Fibroblast of skin of right quadriceps (primary cell): ENCODE results near the gene PTPN11.
A peak's percentile ranks its signal among the peaks of the same experiment; 100 is the strongest.
"Not testable (repeated sequence)": the region's sequence is repeated elsewhere in the genome, so short reads cannot be mapped to it uniquely, and the experiment has no call there.

Experiments
- DNase-seq: peaks from one replicate; pipeline ENCODE4 v3.0.0-alpha.2; 2013

Gene PTPN11

DNA sequence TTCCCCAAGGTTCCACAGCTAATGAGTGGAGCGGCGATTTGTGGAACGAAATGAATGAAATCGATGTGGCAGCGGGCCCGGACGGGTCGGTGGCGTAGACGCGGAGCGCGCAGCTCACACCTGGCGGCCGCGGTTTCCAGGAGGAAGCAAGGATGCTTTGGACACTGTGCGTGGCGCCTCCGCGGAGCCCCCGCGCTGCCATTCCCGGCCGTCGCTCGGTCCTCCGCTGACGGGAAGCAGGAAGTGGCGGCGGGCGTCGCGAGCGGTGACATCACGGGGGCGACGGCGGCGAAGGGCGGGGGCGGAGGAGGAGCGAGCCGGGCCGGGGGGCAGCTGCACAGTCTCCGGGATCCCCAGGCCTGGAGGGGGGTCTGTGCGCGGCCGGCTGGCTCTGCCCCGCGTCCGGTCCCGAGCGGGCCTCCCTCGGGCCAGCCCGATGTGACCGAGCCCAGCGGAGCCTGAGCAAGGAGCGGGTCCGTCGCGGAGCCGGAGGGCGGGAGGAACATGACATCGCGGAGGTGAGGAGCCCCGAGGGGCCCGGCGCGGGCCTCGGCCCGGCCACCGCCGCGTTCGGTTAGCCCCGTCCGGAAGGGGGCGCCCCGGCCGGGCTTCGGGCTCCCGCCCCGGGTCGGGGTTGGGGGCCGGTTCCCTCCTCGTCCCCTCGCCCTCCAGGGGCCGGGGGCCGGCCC is at the start of gene PTPN11:
Gene PTPN11 (plus strand): TSS at position 340 of the 689 bp plus-strand sequence. CDS start 165 bp downstream, at position 505.
- DNase-seq, result peak; percentile 81

DNA sequence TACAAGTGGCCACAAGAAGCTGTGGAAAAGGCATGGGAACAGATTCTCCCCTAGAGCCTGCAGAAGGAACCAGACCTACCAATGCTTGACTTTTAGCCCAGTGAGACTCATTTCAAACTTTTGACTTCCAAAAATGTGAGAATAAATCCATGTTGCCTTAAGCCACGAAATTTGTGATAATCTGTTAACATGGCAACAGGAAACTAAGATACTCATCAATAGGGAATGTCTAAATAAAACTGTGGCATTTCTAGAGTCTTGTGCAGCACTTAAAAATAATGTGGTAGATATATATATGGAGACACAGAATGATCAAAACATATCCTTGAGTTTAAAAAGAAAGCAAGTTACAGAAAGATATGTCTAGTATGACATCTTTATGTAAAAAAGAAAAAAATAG is 48.5 kb upstream of the PTPN11 start:
- no peak for DNase-seq

DNA sequence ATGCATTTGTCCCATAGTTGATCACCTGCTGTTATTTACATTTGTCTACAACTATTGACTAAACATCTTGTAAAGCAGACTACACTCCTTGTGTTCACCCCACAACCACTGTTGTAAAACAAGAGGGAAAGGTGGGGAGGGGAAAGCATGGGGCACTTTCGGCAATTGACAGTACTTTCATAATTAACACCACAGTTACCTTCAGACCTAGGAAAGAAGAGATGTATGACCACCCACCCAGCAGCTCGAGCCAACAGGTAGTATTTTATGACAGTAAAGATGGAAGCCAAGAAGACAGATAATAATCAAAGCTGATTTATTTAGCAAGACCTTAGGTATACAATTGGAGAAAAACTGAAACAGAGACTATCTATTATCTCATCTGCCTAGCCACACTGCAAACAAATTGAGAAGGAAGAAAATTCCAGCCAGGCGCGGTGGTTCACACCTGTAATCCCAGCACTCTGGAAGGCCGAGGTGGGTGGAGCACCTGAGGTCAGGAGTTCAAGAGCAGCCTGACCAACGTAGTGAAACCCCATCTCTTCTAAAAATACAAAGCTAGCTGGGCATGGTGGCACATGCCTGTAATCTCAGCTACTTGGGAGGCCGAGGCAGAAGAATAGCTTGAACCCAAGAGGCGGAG is 47.8 kb upstream of the PTPN11 start:
- no peak for DNase-seq

- no peak for DNase-seq
These were observed 44.5 kb upstream of the PTPN11 start for GRCh38 chr12:112374166-112374740.

DNA sequence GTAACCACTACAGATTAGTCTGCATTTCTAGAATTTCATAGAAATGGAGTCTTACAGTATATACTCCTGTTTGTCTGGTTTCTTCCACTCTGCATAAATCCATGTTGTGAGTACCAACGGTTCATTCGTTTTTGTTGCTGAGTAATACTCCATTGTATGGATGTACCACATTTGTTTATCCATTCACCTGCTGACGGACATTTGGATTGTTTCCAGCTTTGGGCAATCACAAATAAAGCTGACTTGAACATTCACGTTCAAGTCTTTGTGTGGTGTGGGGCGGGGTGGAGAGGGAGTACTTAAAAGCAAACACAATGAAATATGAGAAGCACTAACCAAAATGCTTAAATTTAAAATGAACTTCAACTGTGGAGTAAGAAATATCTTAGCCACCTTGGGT is 43.6 kb upstream of the PTPN11 start:
- DNase-seq, result no peak

GRCh38 chr12:112380663-112381405 is 37.9 kb upstream of the PTPN11 start:
- no peak for DNase-seq

GRCh38 chr12:112381406-112381882 is 37.3 kb upstream of the PTPN11 start:
- no peak for DNase-seq

- DNase-seq, result peak; percentile 77
These were observed 36.6 kb upstream of the PTPN11 start, which contains the start of gene HECTD4 for GRCh38 chr12:112381883-112382796. Gene HECTD4 (minus strand): TSS chr12:112382431. CDS start chr12:112382128, 303 bp downstream.

DNA sequence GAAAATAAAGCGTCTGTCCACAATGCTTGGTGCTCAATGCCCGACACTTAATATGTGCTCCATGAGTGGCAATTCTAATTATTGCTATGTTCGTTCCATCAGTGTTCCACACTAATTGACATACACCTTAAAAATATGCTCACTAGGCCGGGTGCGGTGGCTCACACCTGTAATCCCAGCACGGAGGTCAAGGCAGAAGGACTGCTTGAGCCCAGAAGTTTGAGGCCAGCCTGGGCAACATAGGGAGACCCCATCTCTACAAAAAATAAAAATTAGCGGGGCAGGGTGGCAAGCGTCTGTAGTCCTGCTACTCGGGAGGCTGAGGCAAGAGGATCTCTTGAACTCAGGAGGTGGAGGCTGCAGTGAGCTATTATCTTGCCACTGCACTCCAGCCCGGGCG is 35.9 kb upstream of the PTPN11 start:
- no peak for DNase-seq

DNA sequence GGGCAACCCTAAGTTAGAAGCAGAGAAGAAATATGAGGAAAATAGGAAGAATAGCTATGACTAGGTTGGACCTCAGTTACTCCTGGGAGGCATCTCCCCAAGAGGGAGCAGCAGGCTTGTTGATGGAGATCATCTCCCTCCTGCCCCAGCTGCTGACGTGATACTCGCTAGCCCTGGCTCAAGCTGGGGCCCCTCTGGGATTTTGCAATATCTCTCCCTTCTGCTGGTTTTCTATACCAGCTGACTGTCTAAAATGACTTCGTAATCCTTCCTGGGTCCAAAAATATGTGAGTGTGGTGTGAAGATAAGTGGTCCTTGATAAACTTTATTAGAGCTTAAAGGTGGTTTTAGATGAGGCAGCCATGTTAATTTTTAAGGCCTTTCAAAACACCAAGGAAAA is 32.0 kb upstream of the PTPN11 start:
- peak; percentile 41 for DNase-seq

- no peak for DNase-seq
These were observed 29.5 kb upstream of the PTPN11 start for GRCh38 chr12:112389228-112389627.

- not testable (repeated sequence) for DNase-seq
These were observed 28.7 kb upstream of the PTPN11 start for GRCh38 chr12:112389922-112390654.

- no peak for DNase-seq
These were observed 25.4 kb upstream of the PTPN11 start for GRCh38 chr12:112393328-112393727.

DNA sequence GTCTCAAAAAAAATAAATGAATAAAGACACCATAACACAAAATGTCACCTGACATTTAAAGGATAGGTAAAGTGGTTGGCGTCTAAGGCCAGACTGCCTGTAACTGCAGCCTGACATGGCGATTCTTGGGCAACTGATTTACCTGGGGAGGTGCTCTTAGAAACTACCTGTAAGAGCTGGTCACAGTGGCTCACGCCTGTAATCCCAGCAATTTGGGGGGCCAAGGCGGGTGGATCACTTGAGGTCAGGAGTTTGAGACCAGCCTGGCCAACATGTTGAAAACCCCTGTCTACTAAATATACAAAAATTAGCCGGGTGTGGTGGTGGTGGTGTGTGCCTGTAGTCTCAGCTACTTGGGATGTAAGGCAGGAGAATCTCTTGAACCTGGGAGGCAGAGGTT is 17.7 kb upstream of the PTPN11 start:
- DNase-seq, result no peak

DNA sequence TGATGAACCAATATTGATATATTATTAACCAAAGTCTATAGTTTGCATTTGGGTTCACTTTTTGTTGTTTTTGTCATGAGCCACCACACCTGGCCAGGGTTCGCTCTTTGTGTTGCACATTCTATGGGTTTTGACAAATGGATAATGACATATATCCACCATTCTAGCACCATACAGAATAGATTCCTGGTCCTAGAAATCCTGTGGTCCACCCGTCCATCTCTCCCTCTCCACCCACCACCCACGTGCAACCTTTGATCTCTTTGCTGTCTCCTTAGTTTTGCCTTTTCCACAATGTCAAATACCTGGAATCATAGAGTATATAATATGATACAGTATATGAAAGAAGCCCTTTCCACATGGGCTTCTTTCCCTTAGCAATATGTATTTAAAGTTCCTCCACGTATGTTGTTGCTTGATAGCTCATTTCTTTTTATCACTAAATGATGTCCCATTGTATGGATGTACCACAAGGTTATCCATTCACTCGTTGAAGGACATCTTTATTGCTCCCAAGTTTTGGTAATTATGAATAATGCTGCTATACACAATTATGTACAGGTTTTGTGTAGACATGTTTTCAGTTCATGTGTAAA is 16.7 kb upstream of the PTPN11 start:
- DNase-seq, result no peak

GRCh38 chr12:112406519-112407488 is 11.9 kb upstream of the PTPN11 start:
- no peak for DNase-seq

GRCh38 chr12:112407683-112408082 is 11.1 kb upstream of the PTPN11 start:
- not testable (repeated sequence) for DNase-seq

DNA sequence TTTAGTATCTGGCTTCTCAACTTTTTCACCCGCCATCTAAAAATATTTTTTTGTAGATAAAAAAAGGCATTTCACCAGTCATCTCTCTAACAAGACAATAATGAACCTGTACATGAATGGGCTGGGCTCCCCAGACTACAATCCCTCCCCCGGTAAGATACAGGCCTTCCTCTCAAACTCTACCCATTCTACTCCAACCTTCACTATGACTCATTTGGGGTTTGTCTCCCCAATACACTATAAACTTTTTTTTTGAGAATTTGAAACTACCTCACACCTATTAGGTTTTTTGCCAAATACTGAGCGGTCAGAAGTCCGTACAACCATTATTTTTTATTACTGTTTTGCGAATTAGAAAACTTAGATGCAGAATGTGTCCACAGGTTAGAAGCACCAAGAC is 10.1 kb upstream of the PTPN11 start:
- no peak for DNase-seq

DNA sequence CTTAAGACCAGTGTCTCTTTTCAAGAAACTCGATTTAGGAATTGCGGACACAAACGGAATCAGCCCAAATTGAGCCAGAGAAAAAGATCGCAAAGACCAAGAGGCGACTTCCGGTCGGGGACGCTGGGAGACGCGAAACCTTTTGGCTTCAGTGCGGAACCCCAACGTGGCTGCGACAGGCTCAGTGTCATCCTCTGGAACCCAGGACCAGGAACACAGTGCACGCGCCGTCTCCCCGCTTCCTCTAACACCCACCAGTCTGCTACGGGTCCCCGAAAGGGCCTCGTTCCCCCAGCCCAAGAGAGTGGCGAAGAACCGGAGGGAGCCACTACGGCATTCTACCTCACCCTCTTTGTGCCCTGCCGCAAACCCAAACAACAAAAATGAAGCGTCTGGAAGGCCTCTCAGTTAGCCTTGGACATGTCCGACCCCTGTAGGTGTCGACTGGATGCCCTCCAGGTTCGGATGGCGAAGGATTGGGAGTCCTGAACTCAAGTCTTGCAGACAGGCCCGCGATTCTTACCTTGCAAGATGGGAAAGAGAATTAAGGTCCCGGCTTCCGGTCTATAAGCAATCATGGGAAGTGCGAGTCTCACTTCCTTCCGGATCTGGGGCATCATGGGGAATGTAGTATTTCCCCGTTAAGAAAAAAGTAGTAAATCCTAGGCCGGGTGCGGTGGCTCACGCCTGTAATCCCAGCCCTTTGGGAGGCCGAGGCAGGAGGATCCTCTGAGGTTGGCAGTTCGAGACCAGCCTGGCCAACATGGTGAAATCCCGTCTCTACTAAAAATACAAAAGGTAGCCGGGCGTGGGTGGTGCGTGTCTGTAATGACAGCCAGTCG is 9.5 kb upstream of the PTPN11 start, which contains the start of gene RPL6:
Gene RPL6 (minus strand): TSS at position 542 of the 842 bp plus-strand sequence. CDS start 949 bp downstream, outside the sequence.
- peak; percentile 95 for DNase-seq
